ENCODE results near the gene CLEC4D. TPM values are rescaled to one million over a fixed set of nuclear protein-coding genes. Genes with fewer than 3 reads are reported as not detected.

CLEC4D gene
- polyA plus RNA-seq, 10 donors = 0.12 to 0.13 TPM; not detected in 8

Other genes with a start within 250 kb of the CLEC4D start
- gene CLEC6A, start 57.5 kb upstream of the CLEC4D start, polyA plus RNA-seq (ENCODE audit: insufficient read length in 10 of 10) = not detected
- gene CLEC4E, start 27.4 kb downstream of the CLEC4D start, polyA plus RNA-seq (ENCODE audit: insufficient read length in 10 of 10) = under 1 TPM in 2 of 10 donors, not detected in 8; 0.14 to 0.21 TPM
- under 1 TPM; 0.22 to 0.74 (median 0.35) TPM for gene AICDA, start 99.4 kb downstream of the CLEC4D start, polyA plus RNA-seq (ENCODE audit: insufficient read length in 10 of 10)
- gene MFAP5, start 149.3 kb downstream of the CLEC4D start, polyA plus RNA-seq (ENCODE audit: insufficient read length in 10 of 10) = 100 to 1,000 TPM; 120 to 304 (median 173) TPM
- gene RIMKLB, start 184.5 kb downstream of the CLEC4D start, polyA plus RNA-seq (ENCODE audit: insufficient read length in 10 of 10) = 100 to 1,000 TPM in 3 of 10 donors, 10 to 100 TPM in 7; 62.8 to 123 (median 80.6) TPM